ENCODE measurements around the gene RPTOR.

RPTOR gene

GRCh38 chr17:80612997-80613731 lies 68.5 kb downstream of the RPTOR start:
- CTCF ChIA-PET, result no interaction called here
- DNase-seq (ENCODE audit: low read depth, low spot score), result no peak
- no peak overlapping the region for H3K4me3 ChIP-seq (ENCODE audit: low read depth, low read length)
- POLR2A ChIA-PET, result no interaction called here
- TF ChIP-seq CTCF (IDR thresholded peaks at IDR 0.05; ENCODE audit: insufficient read depth, low read length, missing control alignments), result no peak

DNA sequence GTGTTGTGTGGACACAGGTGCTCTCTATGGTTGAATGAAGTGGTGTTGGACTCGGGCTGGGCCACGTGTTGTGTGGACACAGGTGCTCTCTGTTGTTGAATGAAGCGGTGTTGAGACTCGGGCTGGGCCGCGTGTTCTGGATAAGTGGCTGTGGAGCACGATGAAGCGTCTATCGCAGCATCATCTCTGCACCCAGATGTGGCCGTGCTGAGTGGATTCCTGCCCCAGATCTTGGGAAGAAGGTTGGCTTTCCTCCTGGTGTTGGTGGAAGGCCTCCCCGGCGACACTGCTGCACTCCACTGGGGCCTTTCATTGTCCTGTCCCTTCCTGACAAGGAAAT lies 69.1 kb downstream of the RPTOR start:
- TF ChIP-seq CTCF (IDR thresholded peaks at IDR 0.05; ENCODE audit: insufficient read depth, low read length, missing control alignments), result no peak
- DNase-seq (ENCODE audit: low read depth, low spot score), result no peak
- POLR2A ChIA-PET, result no interaction called here
- CTCF ChIA-PET, result no interaction called here
- no peak overlapping the region for H3K4me3 ChIP-seq (ENCODE audit: low read depth, low read length)

DNA sequence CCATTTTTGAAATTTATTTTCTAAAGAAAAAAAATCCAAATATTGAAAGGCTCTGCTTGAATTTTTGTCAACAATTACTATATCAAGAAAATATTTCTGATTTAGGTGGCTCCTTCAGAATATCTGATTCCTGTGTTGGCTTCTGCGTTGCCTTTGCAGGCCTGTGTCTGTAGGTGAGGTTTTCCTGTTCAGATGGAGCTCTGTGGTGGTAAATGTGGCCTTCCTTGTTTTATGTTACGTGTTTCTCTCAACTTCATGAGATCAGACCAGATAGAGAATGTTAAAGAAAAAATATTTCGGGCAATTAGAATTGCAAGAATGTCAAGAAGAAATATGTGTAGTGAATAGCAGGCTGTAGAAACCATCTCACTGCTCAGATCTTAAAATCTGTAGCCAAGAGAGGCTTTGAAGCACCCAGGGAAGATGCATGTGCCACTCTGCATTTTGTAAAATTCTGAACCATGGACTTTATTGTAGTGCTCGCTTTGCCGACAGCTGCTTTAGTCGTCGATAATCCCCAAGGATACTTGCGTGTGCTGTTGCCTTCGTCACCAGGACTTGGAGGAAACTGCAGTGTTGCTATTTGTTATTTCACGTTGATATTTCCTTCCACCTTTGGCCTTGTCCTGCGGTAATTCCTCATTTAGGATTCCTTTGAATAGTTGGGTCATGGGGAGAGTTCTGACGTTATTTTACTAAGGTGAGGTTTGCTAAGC lies 69.9 kb downstream of the RPTOR start:
- DNase-seq (ENCODE audit: low read depth, low spot score), result no peak
- H3K4me3 ChIP-seq (ENCODE audit: low read depth, low read length), result no peak overlapping the region
- CTCF ChIA-PET, result no interaction called here
- no peak for TF ChIP-seq CTCF (IDR thresholded peaks at IDR 0.05; ENCODE audit: insufficient read depth, low read length, missing control alignments)
- POLR2A ChIA-PET, result no interaction called here

- CTCF ChIA-PET, result interaction anchor here (1.0 to 1.1 kb wide), 2 partner anchors 32 to 40 kb away, joined by 3 read pairs; no protein-coding TSS in a partner anchor
- POLR2A ChIA-PET, result no interaction called here
- DNase-seq (ENCODE audit: low read depth, low spot score), result no peak
- no peak overlapping the region for H3K4me3 ChIP-seq (ENCODE audit: low read depth, low read length)
- no peak for TF ChIP-seq CTCF (IDR thresholded peaks at IDR 0.05; ENCODE audit: insufficient read depth, low read length, missing control alignments)
These were observed 70.7 kb downstream of the RPTOR start for GRCh38 chr17:80615376-80615775.

DNA sequence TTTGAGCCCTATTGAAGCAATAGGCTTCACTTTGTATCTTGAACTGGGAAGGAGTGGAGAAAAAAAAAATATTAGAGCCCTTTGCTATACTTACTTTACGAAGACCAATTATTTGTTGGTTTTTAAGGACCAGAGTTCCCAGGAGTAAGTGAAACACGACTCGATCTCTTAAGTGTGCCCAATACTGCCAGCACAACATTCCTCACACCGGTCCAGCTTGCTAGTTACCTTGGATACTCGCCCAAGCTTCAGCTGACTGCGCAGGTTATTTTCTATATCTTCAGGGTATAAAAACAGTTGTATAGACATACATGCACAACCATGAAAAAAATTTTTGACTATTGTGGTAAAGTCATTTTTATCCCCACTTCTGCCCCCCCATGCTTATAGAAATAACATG lies 72.1 kb downstream of the RPTOR start:
- no peak for TF ChIP-seq CTCF (IDR thresholded peaks at IDR 0.05; ENCODE audit: insufficient read depth, low read length, missing control alignments)
- ChIA-PET POLR2A (no interaction called here), CTCF (interaction anchor here (1.1 kb wide), 1 partner anchor 41 kb away, joined by 3 read pairs; no protein-coding TSS in a partner anchor)
- DNase-seq (ENCODE audit: low read depth, low spot score), result no peak
- no peak overlapping the region for H3K4me3 ChIP-seq (ENCODE audit: low read depth, low read length)

GRCh38 chr17:80618304-80618703 lies 73.7 kb downstream of the RPTOR start:
- no peak for TF ChIP-seq CTCF (IDR thresholded peaks at IDR 0.05; ENCODE audit: insufficient read depth, low read length, missing control alignments)
- no peak overlapping the region for H3K4me3 ChIP-seq (ENCODE audit: low read depth, low read length)
- CTCF ChIA-PET, result interaction anchor here (1.2 kb wide), 1 partner anchor 178 kb away, joined by 3 read pairs; no protein-coding TSS in a partner anchor
- POLR2A ChIA-PET, result no interaction called here
- DNase-seq (ENCODE audit: low read depth, low spot score), result no peak
